Stimulated activated naive B cell treated with anti-CD40 and anti-IgM and Interleukin-4, amounts not matched to agents 10 μg/mL and 1 μg/mL and 100 μg/mL, for 72 hours (primary cell): Measurements from ENCODE around the gene IL4I1.

Experiments
- ATAC-seq, 2 donors: fragments of 150-1000 bp; cut with Tn5 transposase; replicated peaks; 2 replicates each; pipeline ENCODE4 v1.10.0; 2021; ENCODE audit warnings: moderate library complexity in 1 of 2
- DNase-seq: peaks from one replicate; pipeline ENCODE4 v3.0.0; 2021
- H3K27ac Mint-ChIP-seq: one replicate; pipeline ENCODE4 v1.8.0; 2022; ENCODE audit warnings: mild to moderate bottlenecking, mixed read lengths
- H3K27me3 Mint-ChIP-seq, 2 donors: one replicate each; pipeline ENCODE4 v1.8.0; 2022; ENCODE audit warnings: mixed read lengths in 2 of 2
- H3K36me3 Mint-ChIP-seq, 2 donors: one replicate each; pipeline ENCODE4 v1.8.0; 2022; ENCODE audit warnings: mixed read lengths in 2 of 2, mild to moderate bottlenecking in 1 of 2
- H3K4me1 Mint-ChIP-seq, 2 donors: one replicate each; pipeline ENCODE4 v1.8.0; 2022; ENCODE audit warnings: mixed read lengths in 2 of 2, mild to moderate bottlenecking in 1 of 2
- H3K4me3 Mint-ChIP-seq, 2 donors: one replicate each; pipeline ENCODE4 v1.8.0; 2022; ENCODE audit warnings: mild to moderate bottlenecking in 2 of 2, mixed read lengths in 2 of 2, moderate library complexity in 1 of 2
- H3K9me3 Mint-ChIP-seq, 2 donors: one replicate each; pipeline ENCODE4 v1.8.0; 2022; ENCODE audit warnings: mixed read lengths in 2 of 2, mild to moderate bottlenecking in 1 of 2

The IL4I1 gene

DNA sequence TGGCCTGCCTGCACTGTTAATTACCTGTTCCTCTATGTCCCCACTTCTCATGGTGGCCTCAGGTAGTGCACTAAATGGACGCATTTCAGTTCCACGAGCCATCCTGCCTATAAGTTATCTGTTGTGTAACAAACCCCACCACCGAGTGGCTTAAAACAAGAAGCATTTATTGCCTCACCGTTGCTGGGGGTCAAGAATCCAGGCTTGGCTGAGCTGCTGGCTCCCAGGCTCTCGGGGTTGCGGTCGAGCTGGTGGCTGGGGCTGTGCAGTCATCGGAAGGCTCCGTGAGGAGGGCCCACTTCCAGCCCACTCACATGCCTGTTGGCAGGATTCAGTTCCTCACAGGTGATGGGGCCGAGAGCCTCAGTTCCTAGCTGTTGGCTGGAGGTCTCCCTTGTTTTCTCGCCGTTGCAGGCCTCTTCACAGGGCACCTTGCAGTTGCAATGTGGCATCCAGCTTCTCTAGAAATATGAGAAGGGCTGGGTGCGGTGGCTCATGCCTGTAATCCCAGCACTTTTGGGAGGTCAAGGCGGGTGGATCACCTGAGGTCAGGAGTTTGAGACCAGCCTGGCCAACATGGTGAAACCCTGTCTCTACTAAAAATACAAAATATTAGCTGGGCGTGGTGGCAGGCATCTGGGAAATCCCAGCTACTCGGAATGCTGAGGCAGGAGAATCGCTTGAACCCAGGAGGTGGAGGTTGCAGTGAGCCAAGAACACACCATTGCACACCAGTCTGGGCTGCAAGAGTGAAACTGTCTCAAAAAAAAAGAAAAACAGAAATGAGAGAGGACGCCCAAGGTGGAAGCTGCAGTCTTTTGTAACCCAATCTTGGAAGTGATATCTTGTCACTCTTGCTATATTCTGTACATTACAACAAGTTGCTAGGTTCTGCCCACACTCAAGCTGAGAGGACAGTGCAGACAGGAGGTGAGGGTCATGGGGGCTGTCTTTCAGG lies 52.3 kb downstream of the IL4I1 start:
- Mint-ChIP-seq H3K4me3 (peak overlapping the region; percentile 29 to 47), H3K9me3 (peaks cover 4 to 6% of the 10 kb centered on the region in 2 donors), H3K27ac (peak overlapping the region; percentile 25), H3K4me1 (peaks cover 29 to 51% of the 10 kb centered on the region in 2 donors), H3K36me3 (peaks cover 10 to 12% of the 10 kb centered on the region in 2 donors), H3K27me3 (no peaks in the 10 kb centered on the region)
- DNase-seq (no peak), ATAC-seq (no peak)

DNA sequence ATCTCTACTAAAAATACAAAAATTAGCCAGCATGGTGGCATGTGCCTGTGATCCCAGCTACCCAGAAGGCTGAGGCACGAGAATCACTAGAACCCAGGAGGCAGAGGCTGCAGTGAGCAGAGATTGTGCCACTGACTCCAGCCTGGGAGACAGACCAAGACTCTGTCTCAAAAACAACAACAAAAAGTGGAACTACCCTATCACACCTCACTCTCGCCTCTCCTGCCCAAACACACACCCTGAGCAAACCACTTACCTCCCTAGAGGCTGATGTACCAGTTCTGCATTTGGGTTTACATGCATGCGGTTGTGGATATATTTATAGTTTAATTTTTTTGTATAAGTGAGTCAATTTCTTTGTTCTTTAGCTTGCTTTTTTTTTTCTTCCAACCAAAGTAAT lies 53.4 kb downstream of the IL4I1 start:
- peaks cover 23 to 40% of the 10 kb centered on the region in 2 donors for H3K4me1 Mint-ChIP-seq
- peak; percentile 99 for ATAC-seq
- DNase-seq = peak; percentile 63
- peak overlapping the region; percentile 22 for H3K27ac Mint-ChIP-seq
- no peaks in the 10 kb centered on the region for H3K27me3 Mint-ChIP-seq
- H3K36me3 Mint-ChIP-seq = peaks cover 18 to 19% of the 10 kb centered on the region in 2 donors
- H3K4me3 Mint-ChIP-seq = peak overlapping the region in 1 of 2 donors; percentile 25
- peaks cover 0 to 3% of the 10 kb centered on the region in 2 donors for H3K9me3 Mint-ChIP-seq

DNA sequence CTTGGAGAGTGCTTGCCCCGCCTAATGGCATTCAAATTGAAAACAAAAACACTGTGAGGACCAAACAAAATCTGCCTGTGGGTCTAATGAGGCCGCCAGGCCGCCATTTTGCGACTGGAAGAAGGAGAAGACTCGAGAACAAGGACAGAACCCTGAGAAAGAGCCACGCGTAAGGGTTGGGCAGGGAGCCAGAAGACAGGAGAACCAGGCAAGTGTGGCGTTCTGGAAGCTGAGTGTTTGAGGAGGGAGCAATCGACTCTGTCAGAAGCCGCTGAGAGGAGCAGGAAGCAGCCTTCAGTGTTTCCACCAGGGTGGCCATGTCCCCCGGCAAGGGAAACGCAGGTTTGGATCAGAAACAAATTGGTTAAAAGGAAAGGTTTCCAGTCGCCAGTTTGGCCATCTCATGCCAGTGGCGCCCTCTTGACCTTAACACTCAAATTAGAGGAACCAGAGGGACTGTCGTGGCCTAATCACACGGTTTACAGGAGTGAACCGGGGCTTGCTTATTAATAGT lies 55.9 kb downstream of the IL4I1 start:
- ATAC-seq (no peak), DNase-seq (no peak)
- H3K36me3 Mint-ChIP-seq = peaks cover 33 to 36% of the 10 kb centered on the region in 2 donors
- peaks cover 16 to 41% of the 10 kb centered on the region in 2 donors for H3K4me1 Mint-ChIP-seq
- H3K27ac Mint-ChIP-seq = no peak overlapping the region
- H3K9me3 Mint-ChIP-seq = peaks cover 0 to 2% of the 10 kb centered on the region in 2 donors
- no peak overlapping the region for H3K4me3 Mint-ChIP-seq
- H3K27me3 Mint-ChIP-seq = no peaks in the 10 kb centered on the region

DNA sequence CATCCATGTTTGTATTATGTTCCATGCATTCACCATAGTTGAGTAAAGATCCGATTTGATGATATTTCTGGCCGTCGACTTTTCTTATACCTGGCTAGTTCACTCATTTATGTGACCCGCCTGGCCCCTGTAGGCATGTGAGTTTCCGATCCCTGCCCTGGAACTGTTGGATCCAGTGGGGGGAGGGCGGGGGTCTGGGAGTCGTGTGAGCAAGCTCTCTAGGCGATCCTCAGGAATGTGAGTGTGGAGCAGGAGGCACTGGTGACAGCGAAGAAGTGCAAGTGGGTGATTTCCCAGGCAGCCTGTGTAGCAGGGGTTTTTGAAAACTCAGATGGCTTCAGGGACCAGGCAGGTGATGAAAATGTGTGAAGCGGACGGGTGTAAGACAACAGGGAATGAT lies 56.4 kb downstream of the IL4I1 start:
- peaks cover 0 to 2% of the 10 kb centered on the region in 2 donors for H3K9me3 Mint-ChIP-seq
- peaks cover 16 to 39% of the 10 kb centered on the region in 2 donors for H3K4me1 Mint-ChIP-seq
- DNase-seq (no peak), ATAC-seq (no peak)
- no peak overlapping the region for H3K27ac Mint-ChIP-seq
- peaks cover 34 to 39% of the 10 kb centered on the region in 2 donors for H3K36me3 Mint-ChIP-seq
- no peaks in the 10 kb centered on the region for H3K27me3 Mint-ChIP-seq
- H3K4me3 Mint-ChIP-seq = peak overlapping the region in 1 of 2 donors; percentile 53

DNA sequence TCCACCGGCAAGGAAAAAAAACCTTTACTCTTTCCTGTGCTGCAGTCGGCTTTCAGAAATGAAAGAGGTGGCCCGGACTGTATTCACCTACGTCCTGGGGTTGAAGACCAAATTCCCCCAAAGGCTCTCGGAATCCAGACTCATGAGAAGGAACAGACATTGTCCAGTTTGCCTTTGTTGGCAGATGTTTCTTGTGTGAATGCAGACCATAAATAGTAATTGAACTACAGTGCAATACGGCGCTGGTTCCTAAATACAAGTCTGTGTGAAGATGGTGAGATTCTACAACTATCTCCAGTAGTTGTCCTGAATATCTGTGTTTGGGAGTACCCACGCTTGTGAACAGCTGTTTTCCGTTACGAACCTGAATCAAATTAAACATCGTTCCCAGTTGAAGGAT lies 57.0 kb downstream of the IL4I1 start:
- H3K36me3 Mint-ChIP-seq = peaks cover 40 to 45% of the 10 kb centered on the region in 2 donors
- H3K4me3 Mint-ChIP-seq = no peak overlapping the region
- H3K27ac Mint-ChIP-seq = no peak overlapping the region
- peaks cover 0 to 2% of the 10 kb centered on the region in 2 donors for H3K9me3 Mint-ChIP-seq
- ATAC-seq (no peak), DNase-seq (no peak)
- H3K4me1 Mint-ChIP-seq = peaks cover 15 to 33% of the 10 kb centered on the region in 2 donors
- no peaks in the 10 kb centered on the region for H3K27me3 Mint-ChIP-seq
